ENCODE measurements around the gene ZNF775. TPM values are rescaled to one million over a fixed set of nuclear protein-coding genes. Genes with fewer than 3 reads are reported as not detected.

Gene ZNF775
- 1 to 10 TPM; 3.7 to 4.0 TPM for total RNA-seq

GRCh38 chr7:150378853-150379440 lies at the start of gene ZNF775:
ZNF775 (plus strand) TSS chr7:150379330; CDS start chr7:150388471, 9,141 bp downstream.
- peak within 1 kb of the TSS; percentile 96 for H3K4me3 Mint-ChIP-seq
- no peaks in the 10 kb centered on the region for H3K27me3 Mint-ChIP-seq
- peak; percentile 95 for DNase-seq
- peaks cover 46% of the 10 kb centered on the region for H3K4me1 Mint-ChIP-seq
- no peaks in the 10 kb centered on the region for H3K9me3 Mint-ChIP-seq
- peaks cover 5% of the 10 kb centered on the region for H3K36me3 Mint-ChIP-seq
- H3K27ac Mint-ChIP-seq, result peak within 1 kb of the TSS; percentile 70

GRCh38 chr7:150329331-150330120 lies 49.6 kb upstream of the ZNF775 start:
- peaks cover 20% of the 10 kb centered on the region for H3K4me1 Mint-ChIP-seq

GRCh38 chr7:150330211-150330885 lies 48.8 kb upstream of the ZNF775 start:
- Mint-ChIP-seq H3K4me3 (no peak overlapping the region), H3K27me3 (no peaks in the 10 kb centered on the region), H3K36me3 (peaks cover 20% of the 10 kb centered on the region), H3K9me3 (no peaks in the 10 kb centered on the region), H3K4me1 (peaks cover 12% of the 10 kb centered on the region), H3K27ac (no peak overlapping the region)
- DNase-seq, result no peak

More at GRCh38 chr7:150329331-150330120, 49.6 kb upstream of the ZNF775 start:
- no peak overlapping the region for H3K4me3 Mint-ChIP-seq
- no peaks in the 10 kb centered on the region for H3K9me3 Mint-ChIP-seq
- H3K27ac Mint-ChIP-seq, result no peak overlapping the region
- peaks cover 28% of the 10 kb centered on the region for H3K36me3 Mint-ChIP-seq
- H3K27me3 Mint-ChIP-seq, result no peaks in the 10 kb centered on the region
- no peak for DNase-seq

GRCh38 chr7:150332852-150333635 lies 46.1 kb upstream of the ZNF775 start:
- Mint-ChIP-seq H3K27ac (no peak overlapping the region), H3K36me3 (peaks cover 6% of the 10 kb centered on the region), H3K4me1 (no peaks in the 10 kb centered on the region), H3K4me3 (no peak overlapping the region), H3K9me3 (no peaks in the 10 kb centered on the region), H3K27me3 (no peaks in the 10 kb centered on the region)
- no peak for DNase-seq

- no peak overlapping the region for H3K4me3 Mint-ChIP-seq
- peaks cover 6% of the 10 kb centered on the region for H3K36me3 Mint-ChIP-seq
- no peaks in the 10 kb centered on the region for H3K27me3 Mint-ChIP-seq
- H3K9me3 Mint-ChIP-seq, result no peaks in the 10 kb centered on the region
- no peak overlapping the region for H3K27ac Mint-ChIP-seq
- DNase-seq, result no peak
- no peaks in the 10 kb centered on the region for H3K4me1 Mint-ChIP-seq
These were observed 45.5 kb upstream of the ZNF775 start for GRCh38 chr7:150333659-150334058.

- DNase-seq, result no peak
- Mint-ChIP-seq H3K27ac (no peak overlapping the region), H3K36me3 (peaks cover 4% of the 10 kb centered on the region), H3K4me1 (no peaks in the 10 kb centered on the region), H3K4me3 (no peak overlapping the region), H3K9me3 (no peaks in the 10 kb centered on the region), H3K27me3 (no peaks in the 10 kb centered on the region)
These were observed 45.0 kb upstream of the ZNF775 start for GRCh38 chr7:150334108-150334507.

GRCh38 chr7:150335108-150335773 lies 43.9 kb upstream of the ZNF775 start:
- no peak for DNase-seq
- Mint-ChIP-seq H3K27ac (no peak overlapping the region), H3K4me3 (no peak overlapping the region), H3K9me3 (no peaks in the 10 kb centered on the region), H3K36me3 (peaks cover 4% of the 10 kb centered on the region), H3K27me3 (peaks cover 8% of the 10 kb centered on the region), H3K4me1 (peaks cover 5% of the 10 kb centered on the region)

GRCh38 chr7:150335774-150336112 lies 43.4 kb upstream of the ZNF775 start:
- Mint-ChIP-seq H3K36me3 (peaks cover 4% of the 10 kb centered on the region), H3K4me1 (peaks cover 7% of the 10 kb centered on the region), H3K27me3 (peaks cover 12% of the 10 kb centered on the region), H3K4me3 (no peak overlapping the region), H3K27ac (no peak overlapping the region), H3K9me3 (no peaks in the 10 kb centered on the region)
- DNase-seq, result no peak

- Mint-ChIP-seq H3K27ac (no peak overlapping the region), H3K4me1 (peaks cover 10% of the 10 kb centered on the region), H3K9me3 (no peaks in the 10 kb centered on the region), H3K4me3 (no peak overlapping the region), H3K36me3 (peaks cover 4% of the 10 kb centered on the region), H3K27me3 (peaks cover 21% of the 10 kb centered on the region)
- DNase-seq, result no peak
These were observed 42.4 kb upstream of the ZNF775 start for GRCh38 chr7:150336746-150337145.

- Mint-ChIP-seq H3K4me3 (no peak overlapping the region), H3K27me3 (peaks cover 25% of the 10 kb centered on the region), H3K4me1 (peaks cover 10% of the 10 kb centered on the region), H3K9me3 (no peaks in the 10 kb centered on the region), H3K27ac (no peak overlapping the region), H3K36me3 (peaks cover 4% of the 10 kb centered on the region)
- no peak for DNase-seq
These were observed 42.0 kb upstream of the ZNF775 start for GRCh38 chr7:150337179-150337578.

- Mint-ChIP-seq H3K36me3 (peaks cover 4% of the 10 kb centered on the region), H3K9me3 (no peaks in the 10 kb centered on the region), H3K4me1 (peaks cover 10% of the 10 kb centered on the region), H3K27me3 (peaks cover 30% of the 10 kb centered on the region), H3K27ac (no peak overlapping the region), H3K4me3 (peak overlapping the region; percentile 37)
- no peak for DNase-seq
These were observed 41.5 kb upstream of the ZNF775 start for GRCh38 chr7:150337659-150338081.

- peaks cover 10% of the 10 kb centered on the region for H3K4me1 Mint-ChIP-seq
- no peaks in the 10 kb centered on the region for H3K9me3 Mint-ChIP-seq
- peaks cover 4% of the 10 kb centered on the region for H3K36me3 Mint-ChIP-seq
- H3K27me3 Mint-ChIP-seq, result peaks cover 35% of the 10 kb centered on the region
- H3K4me3 Mint-ChIP-seq, result no peak overlapping the region
- H3K27ac Mint-ChIP-seq, result no peak overlapping the region
- no peak for DNase-seq
These were observed 40.8 kb upstream of the ZNF775 start for GRCh38 chr7:150338166-150338829.

- Mint-ChIP-seq H3K27me3 (peaks cover 42% of the 10 kb centered on the region), H3K4me3 (no peak overlapping the region), H3K9me3 (no peaks in the 10 kb centered on the region), H3K36me3 (peaks cover 11% of the 10 kb centered on the region), H3K27ac (no peak overlapping the region), H3K4me1 (peaks cover 10% of the 10 kb centered on the region)
- DNase-seq, result no peak
These were observed 39.7 kb upstream of the ZNF775 start for GRCh38 chr7:150339409-150339809.

All from activated naive CD8-positive, alpha-beta T cell treated with anti-CD3 and anti-CD28 coated beads for 36 hours (primary cell).